ENCODE measurements around the gene CTAG1A. TPM values are rescaled to one million over a fixed set of nuclear protein-coding genes. Genes with fewer than 3 reads are reported as not detected.

The CTAG1A gene
- total and polyA plus RNA-seq, 7 donors, result 0.54 TPM; not detected in 6

DNA sequence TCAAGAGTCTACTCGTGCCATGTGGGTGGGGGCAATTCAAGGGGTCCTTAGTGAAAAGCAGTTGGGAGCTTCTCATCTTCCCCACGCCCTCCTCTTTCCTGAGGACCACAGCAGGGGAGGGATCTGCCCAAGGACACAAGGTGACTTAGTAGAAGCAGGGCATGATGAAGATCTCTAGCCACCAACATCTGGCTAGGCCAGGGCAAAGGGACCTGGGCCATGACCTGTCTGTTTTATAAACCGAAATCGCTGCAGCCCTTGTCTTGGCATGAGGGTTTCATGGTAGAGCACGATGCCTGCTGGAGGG is 43.4 kb upstream of the CTAG1A start:
- Histone ChIP-seq H3K4me1 (peaks cover 0 to 20% (median 13%) of the 10 kb centered on the region in 4 donors), H3K36me3 (no peaks in the 10 kb centered on the region), H3K27ac (peak overlapping the region; percentile 23 to 67 (median 60)), H3K9me3 (no peaks in the 10 kb centered on the region), H3K27me3 (no peaks in the 10 kb centered on the region), H3K4me3 (no peak overlapping the region)
- intact Hi-C loops (cut with DNase I), result no loop called here
- no peak for DNase-seq
- WGBS, 2 donors, result 79 to 85% methylated on average over 5 of the region's 5 CpGs
- TF ChIP-seq, protein P1, sequence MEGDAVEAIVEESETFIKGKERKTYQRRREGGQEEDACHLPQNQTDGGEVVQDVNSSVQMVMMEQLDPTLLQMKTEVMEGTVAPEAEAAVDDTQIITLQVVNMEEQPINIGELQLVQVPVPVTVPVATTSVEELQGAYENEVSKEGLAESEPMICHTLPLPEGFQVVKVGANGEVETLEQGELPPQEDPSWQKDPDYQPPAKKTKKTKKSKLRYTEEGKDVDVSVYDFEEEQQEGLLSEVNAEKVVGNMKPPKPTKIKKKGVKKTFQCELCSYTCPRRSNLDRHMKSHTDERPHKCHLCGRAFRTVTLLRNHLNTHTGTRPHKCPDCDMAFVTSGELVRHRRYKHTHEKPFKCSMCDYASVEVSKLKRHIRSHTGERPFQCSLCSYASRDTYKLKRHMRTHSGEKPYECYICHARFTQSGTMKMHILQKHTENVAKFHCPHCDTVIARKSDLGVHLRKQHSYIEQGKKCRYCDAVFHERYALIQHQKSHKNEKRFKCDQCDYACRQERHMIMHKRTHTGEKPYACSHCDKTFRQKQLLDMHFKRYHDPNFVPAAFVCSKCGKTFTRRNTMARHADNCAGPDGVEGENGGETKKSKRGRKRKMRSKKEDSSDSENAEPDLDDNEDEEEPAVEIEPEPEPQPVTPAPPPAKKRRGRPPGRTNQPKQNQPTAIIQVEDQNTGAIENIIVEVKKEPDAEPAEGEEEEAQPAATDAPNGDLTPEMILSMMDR (IDR thresholded peaks at IDR 0.05), result no peak
- TF ChIP-seq POLR2AphosphoS5 (IDR thresholded peaks at IDR 0.05) (no peak), EP300 (IDR thresholded peaks at IDR 0.05) (no peak), POLR2A (IDR thresholded peaks at IDR 0.05) (no peak)

DNA sequence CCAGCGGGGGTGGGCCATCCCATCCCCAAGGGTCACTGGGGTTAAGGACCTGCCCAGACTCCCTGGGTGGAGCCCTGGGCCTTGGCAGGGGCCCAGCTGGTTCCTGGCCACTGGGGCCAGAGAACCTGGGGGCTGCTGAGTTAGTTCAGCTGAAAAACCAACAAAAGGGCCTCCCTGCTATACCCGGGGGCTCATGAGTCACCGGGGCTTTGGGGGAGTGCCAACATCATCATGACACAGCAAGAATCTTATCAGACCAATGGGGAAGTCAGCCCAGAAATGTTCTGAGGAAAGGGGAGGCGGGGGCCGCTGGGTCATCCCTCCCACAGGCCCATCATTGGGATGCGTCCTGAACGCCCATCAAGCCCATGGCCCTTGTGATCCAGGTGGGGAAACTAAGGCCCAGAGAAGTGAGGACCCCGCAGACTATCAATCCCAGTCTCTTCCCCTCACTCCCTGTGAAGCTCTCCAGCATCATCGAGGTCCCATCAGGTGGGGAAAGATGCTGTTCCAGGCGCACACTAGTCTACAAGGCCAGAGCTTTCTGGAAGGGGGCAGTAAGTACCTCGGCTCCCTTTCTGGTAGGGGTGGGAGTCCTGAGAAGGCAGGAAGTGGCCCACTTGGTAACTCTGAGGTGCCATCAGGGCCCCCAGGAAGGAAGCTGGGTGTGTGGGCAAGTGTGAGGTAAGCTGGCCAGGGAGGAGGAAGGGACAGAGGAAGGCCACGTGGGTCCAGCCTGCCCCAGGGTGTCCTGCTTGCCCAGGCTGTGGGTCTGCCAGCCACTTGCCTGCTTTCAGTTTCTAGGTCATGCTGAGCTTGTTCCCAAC is 42.8 kb upstream of the CTAG1A start:
- intact Hi-C loops (cut with DNase I), result no loop called here

DNA sequence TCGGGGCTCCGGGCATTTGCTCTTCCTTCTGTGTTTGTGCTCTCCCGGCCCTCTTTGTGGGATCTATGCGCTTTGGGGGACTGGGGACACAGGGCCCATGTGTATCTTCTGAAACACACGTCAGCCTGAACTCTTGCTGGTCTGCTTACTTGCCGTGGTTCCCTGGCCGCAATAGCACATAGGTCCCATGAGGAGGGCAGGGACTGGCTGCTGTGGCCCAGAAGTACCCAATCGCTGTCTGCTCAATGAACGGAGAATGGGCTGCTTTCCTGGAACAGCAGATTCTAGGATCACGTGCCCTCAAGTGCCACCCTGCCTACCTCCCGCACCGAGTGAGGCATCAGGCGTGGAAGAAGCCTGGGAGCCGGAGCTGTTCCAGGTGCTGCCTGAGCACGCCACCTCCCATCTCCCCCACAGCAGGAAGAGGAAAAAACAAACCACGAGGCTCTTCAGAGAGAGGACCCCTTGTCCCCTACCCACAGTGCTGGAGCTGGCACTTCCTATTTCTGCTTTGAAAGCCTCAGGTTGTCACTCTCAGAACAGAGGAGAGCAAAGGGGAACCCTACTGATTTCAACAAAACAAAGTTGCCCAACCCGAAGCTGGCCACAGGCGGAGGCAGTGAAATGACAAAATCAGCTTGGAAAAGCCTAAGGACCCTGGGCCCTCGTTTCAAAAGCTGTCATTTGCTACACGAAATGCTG is 42.1 kb upstream of the CTAG1A start:
- Histone ChIP-seq H3K27ac (peak overlapping the region; percentile 49 to 72 (median 62)), H3K4me3 (no peak overlapping the region), H3K9me3 (no peaks in the 10 kb centered on the region), H3K36me3 (no peaks in the 10 kb centered on the region), H3K4me1 (peaks cover 0 to 20% (median 13%) of the 10 kb centered on the region in 4 donors), H3K27me3 (no peaks in the 10 kb centered on the region)
- WGBS, 2 donors, result 57 to 82% methylated on average over 20 of the region's 20 CpGs
- DNase-seq, result no peak
- intact Hi-C loops (cut with DNase I), result no loop called here
- TF ChIP-seq EP300 (IDR thresholded peaks at IDR 0.05) (no peak), POLR2A (IDR thresholded peaks at IDR 0.05) (no peak)
- TF ChIP-seq, protein P1 (IDR thresholded peaks at IDR 0.05), result no peak

More for the DNA sequence above, 42.8 kb upstream of the CTAG1A start:
- Histone ChIP-seq H3K27ac (peak overlapping the region; percentile 49 to 72 (median 62)), H3K4me3 (no peak overlapping the region), H3K27me3 (no peaks in the 10 kb centered on the region), H3K36me3 (no peaks in the 10 kb centered on the region), H3K4me1 (peaks cover 0 to 20% (median 13%) of the 10 kb centered on the region in 4 donors), H3K9me3 (no peaks in the 10 kb centered on the region)
- DNase-seq, result peak; percentile 88
- WGBS, 2 donors, result 55 to 66% methylated on average over 12 of the region's 12 CpGs
- TF ChIP-seq EP300 (IDR thresholded peaks at IDR 0.05), result no peak
- peak in 1 of 4 donors; percentile 12 for TF ChIP-seq POLR2AphosphoS5 (IDR thresholded peaks at IDR 0.05)

DNA sequence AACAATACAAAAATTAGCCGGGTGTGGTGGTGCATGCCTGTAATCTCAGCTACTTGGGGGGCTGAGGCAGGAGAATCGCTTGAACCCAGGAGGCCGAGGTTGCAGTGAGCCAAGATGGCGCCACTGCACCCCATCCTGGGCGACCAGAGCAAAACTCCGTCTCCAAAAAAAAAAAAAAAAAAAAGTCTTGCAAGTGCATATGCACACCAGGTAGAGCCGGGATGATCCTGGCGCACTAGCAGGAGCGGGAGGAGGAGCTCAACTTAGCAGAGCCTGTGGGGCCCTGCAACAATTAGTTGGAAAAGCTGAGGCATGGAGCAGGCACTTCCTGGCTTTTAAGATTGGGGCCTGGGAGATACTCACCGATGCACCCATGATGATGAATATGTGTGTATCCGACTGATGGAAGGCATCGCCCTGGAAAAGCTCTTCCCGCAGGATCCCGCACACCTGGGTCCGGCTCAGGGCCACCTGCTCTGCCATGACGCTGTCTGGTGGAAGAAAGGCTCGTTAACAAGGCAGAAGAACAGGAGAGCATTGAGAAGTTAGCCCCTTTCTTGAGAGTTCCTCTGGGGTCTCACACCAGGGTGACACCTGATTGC is 39.2 kb upstream of the CTAG1A start:
- 95 to 96% methylated on average over 17 of the region's 17 CpGs for WGBS, 2 donors
- DNase-seq, result no peak
- intact Hi-C loops (cut with DNase I), result no loop called here
- Histone ChIP-seq H3K36me3 (no peaks in the 10 kb centered on the region), H3K9me3 (no peaks in the 10 kb centered on the region), H3K27me3 (no peaks in the 10 kb centered on the region), H3K4me1 (peaks cover 0 to 29% (median 21%) of the 10 kb centered on the region in 4 donors), H3K27ac (no peak overlapping the region), H3K4me3 (peak overlapping the region in 1 of 4 donors; percentile 64)
- TF ChIP-seq POLR2AphosphoS5 (IDR thresholded peaks at IDR 0.05) (no peak), POLR2A (IDR thresholded peaks at IDR 0.05) (no peak), EP300 (IDR thresholded peaks at IDR 0.05) (no peak)
- TF ChIP-seq, protein P1 (IDR thresholded peaks at IDR 0.05), result no peak

Data from sigmoid colon (tissue), 7 donors.